Heart left ventricle (tissue), 13 donors: ENCODE data around the gene PCBP4.

Experiments
- POLR2A ChIP-seq, 2 donors: fragments of 450-650 bp; IDR thresholded peaks; one replicate each; pipeline ENCODE4 v1.6.1; 2017; ENCODE audit warnings: antibody characterized with exemption in 2 of 2, mild to moderate bottlenecking in 2 of 2, moderate library complexity in 2 of 2
- TF ChIP-seq, protein P1 (sequence below), 12 donors: fragments of 200-600 bp; sonication (generic) in 4 of 12; IDR thresholded peaks; one replicate each; pipeline versions ENCODE4 v1.5.0 to v1.8.0; 2018 to 2022; ENCODE audit warnings: antibody characterized with exemption in 12 of 12, mild to moderate bottlenecking in 5 of 12
- donor health status: ischemic (EF 13 %, LVEDD 7.1; RV severe dilation, severe dysfunction).
- donor health status: DM: no; HTN: yes; CAD: no.
- donor health status: DM: no; HTN: no; CAD: no.
- donor health status: ischemic (EF 25% LVEDD 6.9; RV normal size, moderate dysfunction).
- donor health status: ischemic (EF 25% LVEDD 5.7; RV mildly dilated, moderate dysfunction).
- donor health status: ischemic (EF 35%, LVEDD 5.7; RV mildly dilated, moderate dysfunction).
- donor health status: nonischemic (EF 11% LVEDD 7.7; RV severe dilation, severe dysfunction).
- donor health status: DM: yes; HTN: yes; CAD: no.
- donor health status: PGD.
- donor health status: ischemic (EF 29% LVEDD 5.4; RV normal size, mild dysfunction).
- donor health status: nonischemic (EF 23%, LVEDD 6.1; RV moderate dilation, normal function).

GRCh38 chr3:51974963-51975851, 8.0 kb upstream of the PCBP4 start, which contains the start of gene ABHD14A:
- TF ChIP-seq, protein P1, sequence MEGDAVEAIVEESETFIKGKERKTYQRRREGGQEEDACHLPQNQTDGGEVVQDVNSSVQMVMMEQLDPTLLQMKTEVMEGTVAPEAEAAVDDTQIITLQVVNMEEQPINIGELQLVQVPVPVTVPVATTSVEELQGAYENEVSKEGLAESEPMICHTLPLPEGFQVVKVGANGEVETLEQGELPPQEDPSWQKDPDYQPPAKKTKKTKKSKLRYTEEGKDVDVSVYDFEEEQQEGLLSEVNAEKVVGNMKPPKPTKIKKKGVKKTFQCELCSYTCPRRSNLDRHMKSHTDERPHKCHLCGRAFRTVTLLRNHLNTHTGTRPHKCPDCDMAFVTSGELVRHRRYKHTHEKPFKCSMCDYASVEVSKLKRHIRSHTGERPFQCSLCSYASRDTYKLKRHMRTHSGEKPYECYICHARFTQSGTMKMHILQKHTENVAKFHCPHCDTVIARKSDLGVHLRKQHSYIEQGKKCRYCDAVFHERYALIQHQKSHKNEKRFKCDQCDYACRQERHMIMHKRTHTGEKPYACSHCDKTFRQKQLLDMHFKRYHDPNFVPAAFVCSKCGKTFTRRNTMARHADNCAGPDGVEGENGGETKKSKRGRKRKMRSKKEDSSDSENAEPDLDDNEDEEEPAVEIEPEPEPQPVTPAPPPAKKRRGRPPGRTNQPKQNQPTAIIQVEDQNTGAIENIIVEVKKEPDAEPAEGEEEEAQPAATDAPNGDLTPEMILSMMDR (IDR thresholded peaks at IDR 0.05), result peak in 1 of 12 donors; percentile 11
- TF ChIP-seq POLR2A (IDR thresholded peaks at IDR 0.05), result peak; percentile 33 to 61
